ENCODE measurements around the gene CSAG3.
"Not testable (repeated sequence)": the region's sequence is repeated elsewhere in the genome, so short reads cannot be mapped to it uniquely, and the experiment has no call there.

The CSAG3 gene

GRCh38 chrX:152738560-152738959 lies 20.5 kb upstream of the CSAG3 start:
- DNase-seq (ENCODE audit: low read depth), result no peak
- H3K4me3 ChIP-seq (ENCODE audit: low read depth, low read length), result no peak overlapping the region
- in situ Hi-C loops (cut with HindIII; ENCODE audit: low sequenced_read_pairs), result no loop called here
- TF ChIP-seq CTCF (IDR thresholded peaks at IDR 0.05; ENCODE audit: low read depth, low read length, missing control alignments), result no peak

- DNase-seq (ENCODE audit: low read depth); in situ Hi-C loops (cut with HindIII; ENCODE audit: low sequenced_read_pairs); H3K4me3 ChIP-seq (ENCODE audit: low read depth, low read length): not testable (repeated sequence)
Observed at GRCh38 chrX:152753686-152754650, 5.0 kb upstream of the CSAG3 start, which contains the start of gene MAGEA2. Gene MAGEA2 (minus strand): TSS chrX:152753842. CDS start chrX:152751363, 2,479 bp downstream.

- in situ Hi-C loops (cut with HindIII; ENCODE audit: low sequenced_read_pairs); DNase-seq (ENCODE audit: low read depth); H3K4me3 ChIP-seq (ENCODE audit: low read depth, low read length): not testable (repeated sequence)
Observed at GRCh38 chrX:152754871-152755270, 4.1 kb upstream of the CSAG3 start.

GRCh38 chrX:152759544-152759943 lies 526 bp downstream of the CSAG3 start:
- H3K4me3 ChIP-seq (ENCODE audit: low read depth, low read length), result not testable (repeated sequence)

GRCh38 chrX:152761582-152761981 lies 2.6 kb downstream of the CSAG3 start:
- H3K4me3 ChIP-seq (ENCODE audit: low read depth, low read length); in situ Hi-C loops (cut with HindIII; ENCODE audit: low sequenced_read_pairs); DNase-seq (ENCODE audit: low read depth): not testable (repeated sequence)

More at GRCh38 chrX:152759544-152759943, 526 bp downstream of the CSAG3 start:
- DNase-seq (ENCODE audit: low read depth); in situ Hi-C loops (cut with HindIII; ENCODE audit: low sequenced_read_pairs): not testable (repeated sequence)

- H3K4me3 ChIP-seq (ENCODE audit: low read depth, low read length); DNase-seq (ENCODE audit: low read depth); in situ Hi-C loops (cut with HindIII; ENCODE audit: low sequenced_read_pairs): not testable (repeated sequence)
Observed at GRCh38 chrX:152766562-152766961, 7.5 kb downstream of the CSAG3 start.

- H3K4me3 ChIP-seq (ENCODE audit: low read depth, low read length); DNase-seq (ENCODE audit: low read depth); in situ Hi-C loops (cut with HindIII; ENCODE audit: low sequenced_read_pairs): not testable (repeated sequence)
Observed at GRCh38 chrX:152769549-152770289, 10.7 kb downstream of the CSAG3 start, which contains the start of gene MAGEA6. Gene MAGEA6 (minus strand): TSS chrX:152769689. CDS start chrX:152767650, 2,039 bp downstream.

- H3K4me3 ChIP-seq (ENCODE audit: low read depth, low read length); DNase-seq (ENCODE audit: low read depth); in situ Hi-C loops (cut with HindIII; ENCODE audit: low sequenced_read_pairs): not testable (repeated sequence)
Observed at GRCh38 chrX:152787062-152787461, 28.0 kb downstream of the CSAG3 start.

- no peak for DNase-seq (ENCODE audit: low read depth)
- in situ Hi-C loops (cut with HindIII; ENCODE audit: low sequenced_read_pairs), result no loop called here
- no peak overlapping the region for H3K4me3 ChIP-seq (ENCODE audit: low read depth, low read length)
- TF ChIP-seq CTCF (IDR thresholded peaks at IDR 0.05; ENCODE audit: low read depth, low read length, missing control alignments), result no peak
Observed at GRCh38 chrX:152798945-152799344, 39.9 kb downstream of the CSAG3 start.

GRCh38 chrX:152806035-152806434 lies 47.0 kb downstream of the CSAG3 start:
- H3K4me3 ChIP-seq (ENCODE audit: low read depth, low read length), result no peak overlapping the region
- TF ChIP-seq CTCF (IDR thresholded peaks at IDR 0.05; ENCODE audit: low read depth, low read length, missing control alignments), result no peak
- in situ Hi-C loops (cut with HindIII; ENCODE audit: low sequenced_read_pairs), result no loop called here
- DNase-seq (ENCODE audit: low read depth), result no peak

Data from astrocyte of the cerebellum (primary cell).